Measurements from ENCODE around the gene ZYG11B. TPM values are rescaled to one million over a fixed set of nuclear protein-coding genes. Genes with fewer than 3 reads are reported as not detected.
"Not testable (repeated sequence)": the region's sequence is repeated elsewhere in the genome, so short reads cannot be mapped to it uniquely, and the experiment has no call there.

The ZYG11B gene
- total RNA-seq, 1 donor = 65.6 TPM

- TF ChIP-seq, protein P1, sequence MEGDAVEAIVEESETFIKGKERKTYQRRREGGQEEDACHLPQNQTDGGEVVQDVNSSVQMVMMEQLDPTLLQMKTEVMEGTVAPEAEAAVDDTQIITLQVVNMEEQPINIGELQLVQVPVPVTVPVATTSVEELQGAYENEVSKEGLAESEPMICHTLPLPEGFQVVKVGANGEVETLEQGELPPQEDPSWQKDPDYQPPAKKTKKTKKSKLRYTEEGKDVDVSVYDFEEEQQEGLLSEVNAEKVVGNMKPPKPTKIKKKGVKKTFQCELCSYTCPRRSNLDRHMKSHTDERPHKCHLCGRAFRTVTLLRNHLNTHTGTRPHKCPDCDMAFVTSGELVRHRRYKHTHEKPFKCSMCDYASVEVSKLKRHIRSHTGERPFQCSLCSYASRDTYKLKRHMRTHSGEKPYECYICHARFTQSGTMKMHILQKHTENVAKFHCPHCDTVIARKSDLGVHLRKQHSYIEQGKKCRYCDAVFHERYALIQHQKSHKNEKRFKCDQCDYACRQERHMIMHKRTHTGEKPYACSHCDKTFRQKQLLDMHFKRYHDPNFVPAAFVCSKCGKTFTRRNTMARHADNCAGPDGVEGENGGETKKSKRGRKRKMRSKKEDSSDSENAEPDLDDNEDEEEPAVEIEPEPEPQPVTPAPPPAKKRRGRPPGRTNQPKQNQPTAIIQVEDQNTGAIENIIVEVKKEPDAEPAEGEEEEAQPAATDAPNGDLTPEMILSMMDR (IDR thresholded peaks at IDR 0.05; ENCODE audit: insufficient read depth, low read depth, low read length) = no peak
- peak; percentile 30 for DNase-seq (ENCODE audit: low read depth)
- peak overlapping the region; percentile 96 for H3K4me3 ChIP-seq (ENCODE audit: low read depth, low read length)
These were observed 897 bp downstream of the ZYG11B start for GRCh38 chr1:52727114-52727586.

DNA sequence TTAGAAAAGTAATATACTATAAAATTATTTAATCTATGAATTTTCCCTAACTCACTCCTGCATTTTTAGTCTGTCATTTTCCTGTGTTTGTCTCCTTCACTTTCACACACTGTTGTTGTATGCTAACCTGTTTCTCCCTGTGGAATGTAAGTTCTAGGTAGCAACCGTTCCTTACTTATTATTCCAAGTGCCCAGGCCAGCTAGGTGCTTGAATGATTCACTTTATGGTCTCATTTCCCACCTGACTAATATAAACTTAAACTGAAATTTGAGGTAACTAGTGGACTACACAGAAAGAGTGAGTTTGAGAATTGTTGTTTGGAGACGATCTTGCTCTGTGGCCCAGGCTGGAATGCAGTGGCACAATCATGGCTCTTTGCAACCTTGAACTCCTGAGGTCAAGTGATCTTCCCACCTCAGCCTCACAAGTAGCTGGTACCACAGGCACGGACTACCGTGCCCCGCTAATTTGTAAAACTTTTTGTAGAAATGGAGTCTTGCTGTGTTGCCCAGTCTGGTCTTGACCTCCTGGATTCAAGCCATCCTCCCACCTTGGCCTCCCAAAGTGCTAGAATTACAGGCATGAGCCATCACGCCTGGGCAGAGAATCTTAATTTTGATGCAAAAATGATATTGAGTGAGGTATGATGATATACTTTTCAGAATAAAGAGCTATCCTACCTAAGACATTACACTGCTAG lies 1.9 kb downstream of the ZYG11B start:
- no peak for DNase-seq (ENCODE audit: low read depth)
- H3K4me3 ChIP-seq (ENCODE audit: low read depth, low read length) = peak overlapping the region; percentile 8
- TF ChIP-seq, protein P1 (IDR thresholded peaks at IDR 0.05; ENCODE audit: insufficient read depth, low read depth, low read length) = no peak

DNA sequence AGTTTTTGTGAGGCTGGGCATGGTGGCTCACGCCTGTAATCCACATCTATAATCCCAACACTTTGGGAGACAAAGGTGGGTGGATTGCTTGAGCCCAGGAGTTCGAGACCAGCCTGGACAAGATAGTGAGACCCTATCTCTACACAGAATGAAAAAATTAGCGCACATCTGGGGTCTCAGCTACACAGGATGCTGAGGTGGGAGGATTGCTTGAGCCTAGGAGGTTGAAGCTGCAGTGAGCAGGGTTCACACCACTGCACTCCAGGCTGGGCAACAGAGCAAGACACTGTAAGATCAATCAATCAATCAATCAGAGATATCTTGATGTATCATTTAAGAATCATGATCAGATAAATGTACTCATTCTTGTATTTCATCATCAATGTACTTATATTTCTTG lies 7.1 kb downstream of the ZYG11B start:
- no peak for DNase-seq (ENCODE audit: low read depth)
- TF ChIP-seq, protein P1 (IDR thresholded peaks at IDR 0.05; ENCODE audit: insufficient read depth, low read depth, low read length) = no peak
- no peak overlapping the region for H3K4me3 ChIP-seq (ENCODE audit: low read depth, low read length)

DNA sequence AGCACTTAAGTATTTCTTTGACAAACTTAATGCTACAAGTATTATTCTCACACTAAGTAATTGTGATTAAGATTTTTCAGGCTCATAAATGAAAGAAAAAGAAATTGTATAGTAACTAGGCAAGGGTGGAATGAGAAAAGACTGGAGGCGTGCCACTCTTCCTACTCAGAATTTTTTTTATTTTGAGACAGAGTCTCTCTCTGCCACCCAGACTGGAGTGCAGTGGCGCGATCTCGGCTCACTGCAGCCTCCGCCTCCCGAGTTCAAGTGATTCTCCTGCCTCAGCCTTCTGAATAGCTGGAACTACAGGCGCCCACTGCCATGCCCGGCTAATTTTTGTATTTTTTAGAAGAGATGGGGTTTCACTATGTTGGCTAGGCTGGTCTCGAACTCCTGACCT lies 9.1 kb downstream of the ZYG11B start:
- H3K4me3 ChIP-seq (ENCODE audit: low read depth, low read length); DNase-seq (ENCODE audit: low read depth): not testable (repeated sequence)

DNA sequence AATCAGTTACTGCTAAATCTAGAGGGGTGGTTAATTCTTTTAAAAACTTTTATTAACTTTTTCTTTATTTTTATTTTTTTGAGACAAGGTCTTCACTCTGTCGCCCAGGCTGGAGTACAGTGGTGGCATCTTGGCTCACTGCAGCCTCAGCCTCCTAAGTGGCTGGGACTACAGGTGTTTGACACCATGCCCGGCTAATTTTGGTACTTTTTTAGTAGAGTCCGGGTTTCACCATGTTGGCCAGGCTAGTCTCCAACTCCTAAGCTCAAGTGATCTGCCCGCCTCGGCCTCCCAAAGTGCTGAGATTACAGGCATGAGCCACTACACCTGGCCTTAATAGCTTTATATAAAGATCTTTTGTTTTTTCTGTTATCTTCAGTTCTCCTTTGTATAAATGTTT lies 11.9 kb downstream of the ZYG11B start:
- DNase-seq (ENCODE audit: low read depth) = no peak
- TF ChIP-seq, protein P1 (IDR thresholded peaks at IDR 0.05; ENCODE audit: insufficient read depth, low read depth, low read length) = no peak
- H3K4me3 ChIP-seq (ENCODE audit: low read depth, low read length) = no peak overlapping the region

GRCh38 chr1:52738893-52739292 lies 12.6 kb downstream of the ZYG11B start:
- TF ChIP-seq, protein P1 (IDR thresholded peaks at IDR 0.05; ENCODE audit: insufficient read depth, low read depth, low read length) = no peak
- DNase-seq (ENCODE audit: low read depth) = no peak
- H3K4me3 ChIP-seq (ENCODE audit: low read depth, low read length) = no peak overlapping the region

- H3K4me3 ChIP-seq (ENCODE audit: low read depth, low read length) = no peak overlapping the region
- no peak for DNase-seq (ENCODE audit: low read depth)
- TF ChIP-seq, protein P1 (IDR thresholded peaks at IDR 0.05; ENCODE audit: insufficient read depth, low read depth, low read length) = no peak
These were observed 13.6 kb downstream of the ZYG11B start for GRCh38 chr1:52739699-52740467.

Data from fibroblast of villous mesenchyme (primary cell).